SK-N-SH treated with all-trans-retinoic acid at 6 μM for 48 hours (cell line): ENCODE measurements around the gene AQP12A.

Experiments used
- BACH2 ChIP-seq: fragments of 250-450 bp; sonication (Bioruptor Pico); IDR thresholded peaks from 2 replicates; pipeline ENCODE4 v1.9.0; 2021; ENCODE audit warnings: mild to moderate bottlenecking, borderline replicate concordance
- GLIS3 ChIP-seq: fragments of 250-450 bp; sonication (Bioruptor Pico); IDR thresholded peaks from 2 replicates; pipeline ENCODE4 v1.5.0; 2020; ENCODE audit warnings: mild to moderate bottlenecking, moderate library complexity
- PATZ1 ChIP-seq: fragments of 250-450 bp; sonication (Bioruptor Pico); IDR thresholded peaks from 2 replicates; pipeline ENCODE4 v1.8.0; 2020; ENCODE audit warnings: mild to moderate bottlenecking, moderate library complexity, borderline replicate concordance

GRCh38 chr2:240731178-240731545 is 39.5 kb downstream of the AQP12A start:
- TF ChIP-seq BACH2 (CRISPR knock-in tag) (no peak), GLIS3 (no peak), PATZ1 (no peak)
